OCI-LY3 (cell line): ENCODE measurements around the gene LHX5.

ENCODE experiments used
- H2AFZ ChIP-seq: fragments of 200-600, 300-600 bp; shearing (Covaris generic); 2 replicates; pipeline ENCODE4 v1.6.0; 2014; ENCODE audit warnings: antibody characterized with exemption, low read depth, low read length
- H3K27ac ChIP-seq: fragments of 200-600, 300-600 bp; sonication (generic); 2 replicates; pipeline ENCODE4 v1.5.1; 2014; ENCODE audit warnings: mild to moderate bottlenecking, low read length, moderate library complexity, mixed read lengths
- H3K27me3 ChIP-seq: fragments of 200-600, 300-600 bp; sonication (generic); 2 replicates; pipeline ENCODE4 v1.6.1; 2014; ENCODE audit warnings: low read depth, low read length, mixed read lengths
- H3K36me3 ChIP-seq: fragments of 200-600, 300-600 bp; sonication (generic); replicated peaks from 2 replicates; pipeline ENCODE3; 2014; ENCODE audit warnings: low read depth, low read length, mixed read lengths
- H3K4me1 ChIP-seq: fragments of 300-600, 200-600 bp; sonication (generic); 2 replicates; pipeline ENCODE4 v1.6.1; 2014; ENCODE audit warnings: low read length, mixed read lengths
- H3K4me2 ChIP-seq: fragments of 200-600, 300-600 bp; sonication (generic); 2 replicates; pipeline ENCODE4 v1.6.1; 2014; ENCODE audit warnings: low read length, mixed read lengths
- H3K4me3 ChIP-seq: fragments of 300-600, 200-600 bp; sonication (generic); 2 replicates; pipeline ENCODE4 v1.5.1; 2014; ENCODE audit warnings: antibody characterized with exemption, mild to moderate bottlenecking, low read length, moderate library complexity
- H3K79me2 ChIP-seq: fragments of 300-600, 200-600 bp; shearing (Covaris generic); 2 replicates; pipeline ENCODE4 v1.6.1; 2014; ENCODE audit warnings: mild to moderate bottlenecking, low read length, mixed read lengths
- H3K9ac ChIP-seq: fragments of 300-600, 200-600 bp; shearing (Covaris generic); 2 replicates; pipeline ENCODE4 v1.6.0; 2014; ENCODE audit warnings: mild to moderate bottlenecking, low read length, moderate library complexity
- H3K9me3 ChIP-seq: fragments of 200-600, 300-600 bp; shearing (Covaris generic); 2 replicates; pipeline ENCODE4 v1.6.1; 2014; ENCODE audit warnings: low read length, mixed read lengths; ENCODE audit not compliant: insufficient read depth
- H4K20me1 ChIP-seq: fragments of 200-600, 300-600 bp; sonication (generic); 2 replicates; pipeline ENCODE4 v1.6.1; 2016; ENCODE audit warnings: low read length, mixed read lengths; ENCODE audit not compliant: insufficient read depth
- CTCF ChIP-seq: fragments of 200-600, 300-600 bp; sonication (generic); IDR thresholded peaks from 2 replicates; pipeline ENCODE4 v1.5.1; 2014; ENCODE audit warnings: antibody characterized with exemption, low read length, low read depth
- EZH2phosphoT487 ChIP-seq: fragments of 200-600 bp; shearing (Covaris generic); IDR thresholded peaks from 2 replicates; pipeline ENCODE4 v1.6.1; 2018; ENCODE audit warnings: antibody characterized with exemption, mixed run types, low read depth

Gene LHX5

GRCh38 chr12:113466454-113467141 lies 5.1 kb downstream of the LHX5 start:
- no peaks in the 10 kb centered on the region for H3K36me3 ChIP-seq
- no peaks in the 10 kb centered on the region for H3K79me2 ChIP-seq
- no peak for TF ChIP-seq EZH2phosphoT487
- no peak for TF ChIP-seq CTCF
- H3K4me3 ChIP-seq = no peak overlapping the region
- H2AFZ ChIP-seq = no peak overlapping the region
- H3K4me2 ChIP-seq = no peak overlapping the region
- no peaks in the 10 kb centered on the region for H4K20me1 ChIP-seq
- H3K4me1 ChIP-seq = no peaks in the 10 kb centered on the region
- no peaks in the 10 kb centered on the region for H3K27me3 ChIP-seq
- no peaks in the 10 kb centered on the region for H3K9me3 ChIP-seq
- no peak overlapping the region for H3K27ac ChIP-seq
- no peak overlapping the region for H3K9ac ChIP-seq

GRCh38 chr12:113465808-113466453 lies 5.7 kb downstream of the LHX5 start:
- H3K27me3 ChIP-seq = no peaks in the 10 kb centered on the region
- no peaks in the 10 kb centered on the region for H3K36me3 ChIP-seq
- no peaks in the 10 kb centered on the region for H3K9me3 ChIP-seq
- H3K4me1 ChIP-seq = no peaks in the 10 kb centered on the region
- H3K27ac ChIP-seq = no peak overlapping the region
- H4K20me1 ChIP-seq = no peaks in the 10 kb centered on the region
- no peak overlapping the region for H2AFZ ChIP-seq
- no peaks in the 10 kb centered on the region for H3K79me2 ChIP-seq
- H3K4me2 ChIP-seq = no peak overlapping the region
- no peak overlapping the region for H3K9ac ChIP-seq
- H3K4me3 ChIP-seq = no peak overlapping the region
- no peak for TF ChIP-seq CTCF
- TF ChIP-seq EZH2phosphoT487 = no peak

GRCh38 chr12:113464852-113465719 lies 6.6 kb downstream of the LHX5 start:
- Histone ChIP-seq H3K9ac (no peak overlapping the region), H3K4me3 (no peak overlapping the region), H3K27me3 (0 out of 2 replicates have a peak, but pooled peaks cover under 1% of the 10 kb centered on the region), H2AFZ (no peak overlapping the region), H3K79me2 (no peaks in the 10 kb centered on the region), H3K27ac (no peak overlapping the region), H3K9me3 (no peaks in the 10 kb centered on the region), H3K36me3 (no peaks in the 10 kb centered on the region), H3K4me1 (no peaks in the 10 kb centered on the region), H4K20me1 (no peaks in the 10 kb centered on the region), H3K4me2 (no peak overlapping the region)
- no peak for TF ChIP-seq CTCF
- TF ChIP-seq EZH2phosphoT487 = no peak

GRCh38 chr12:113464452-113464775 lies 7.3 kb downstream of the LHX5 start:
- no peak overlapping the region for H2AFZ ChIP-seq
- no peaks in the 10 kb centered on the region for H3K9me3 ChIP-seq
- TF ChIP-seq CTCF = no peak
- TF ChIP-seq EZH2phosphoT487 = no peak
- H3K27ac ChIP-seq = no peak overlapping the region
- H3K27me3 ChIP-seq = 0 out of 2 replicates have a peak, but pooled peaks cover 3% of the 10 kb centered on the region
- H3K79me2 ChIP-seq = no peaks in the 10 kb centered on the region
- no peak overlapping the region for H3K4me2 ChIP-seq
- no peak overlapping the region for H3K4me3 ChIP-seq
- H3K9ac ChIP-seq = no peak overlapping the region
- no peaks in the 10 kb centered on the region for H4K20me1 ChIP-seq
- H3K36me3 ChIP-seq = no peaks in the 10 kb centered on the region
- H3K4me1 ChIP-seq = no peaks in the 10 kb centered on the region
